HepG2 (cell line): ENCODE results near the gene SMIM1. TPM values are rescaled to one million over a fixed set of nuclear protein-coding genes. Genes with fewer than 3 reads are reported as not detected.

Experiments
- ADNP ChIP-seq: sonication (generic); formaldehyde crosslinking; IDR thresholded peaks from 2 replicates; pipeline ENCODE4 v1.4.0; 2020; ENCODE audit warnings: missing genetic modification reagents
- BHLHE40 ChIP-seq: IDR thresholded peaks from 2 replicates; pipeline ENCODE4 v1.6.1; 2011; ENCODE audit warnings: low read length, improper control_type of control experiment
- CC2D1A ChIP-seq: sonication (generic); formaldehyde crosslinking; IDR thresholded peaks from 2 replicates; pipeline ENCODE4 v1.8.1; 2023; ENCODE audit warnings: mild to moderate bottlenecking, missing genetic modification reagents
- CENPT ChIP-seq: sonication (generic); formaldehyde crosslinking; IDR thresholded peaks from 2 replicates; pipeline ENCODE4 v1.8.0; 2022; ENCODE audit warnings: low read depth, mild to moderate bottlenecking, moderate library complexity, missing genetic modification reagents
- DMAP1 ChIP-seq: IDR thresholded peaks from 2 replicates; pipeline ENCODE4 v1.6.1; 2016
- EED ChIP-seq: sonication (generic); formaldehyde crosslinking; IDR thresholded peaks from 2 replicates; pipeline ENCODE4 v1.5.0; 2020; ENCODE audit warnings: mild to moderate bottlenecking, missing genetic modification reagents
- GTF3A ChIP-seq: sonication (generic); formaldehyde crosslinking; conservative IDR thresholded peaks from 2 replicates; pipeline ENCODE4 v1.4.0; 2020; ENCODE audit warnings: mild to moderate bottlenecking, missing genetic modification reagents
- HDAC1 ChIP-seq: sonication (generic); formaldehyde crosslinking; IDR thresholded peaks from 2 replicates; pipeline ENCODE4 v1.5.1; 2020; ENCODE audit warnings: mild to moderate bottlenecking, missing genetic modification reagents
- HES4 ChIP-seq: sonication (generic); formaldehyde crosslinking; IDR thresholded peaks from 2 replicates; pipeline ENCODE4 v1.9.0; 2021; ENCODE audit warnings: mild to moderate bottlenecking, missing genetic modification reagents, borderline replicate concordance
- HOXA3 ChIP-seq: sonication (generic); formaldehyde crosslinking; IDR thresholded peaks from 2 replicates; pipeline ENCODE4 v1.5.0; 2020; ENCODE audit warnings: missing genetic modification reagents
- HOXD1 ChIP-seq: sonication (generic); formaldehyde crosslinking; IDR thresholded peaks from 2 replicates; pipeline ENCODE4 v1.5.0; 2020; ENCODE audit warnings: missing genetic modification reagents
- ISL2 ChIP-seq: sonication (generic); formaldehyde crosslinking; IDR thresholded peaks from 2 replicates; pipeline ENCODE4 v1.5.0; 2020; ENCODE audit warnings: missing genetic modification reagents
- KLF16 ChIP-seq, 2 experiments: sonication (generic) in 1 of 2; formaldehyde crosslinking in 1 of 2; IDR thresholded peaks; 2 replicates each; pipeline versions ENCODE4 v1.6.1 to v1.8.0; 2016 to 2023; ENCODE audit warnings: missing genetic modification reagents in 2 of 2, missing compliant biosample characterization in 1 of 2
- NFE2L1 ChIP-seq: sonication (generic); formaldehyde crosslinking; IDR thresholded peaks from 2 replicates; pipeline ENCODE4 v1.4.0; 2020; ENCODE audit warnings: missing genetic modification reagents, mild to moderate bottlenecking, borderline replicate concordance
- POLR2AphosphoS5 ChIP-seq: IDR thresholded peaks from 2 replicates; pipeline ENCODE4 v1.6.1; 2012; ENCODE audit warnings: low read depth, low read length
- RAD21 ChIP-seq: fragments of 450-650 bp; formaldehyde crosslinking; IDR thresholded peaks from 2 replicates; pipeline ENCODE4 v1.5.0; 2020; ENCODE audit warnings: mild to moderate bottlenecking
- SRSF9 ChIP-seq: fragments of 200-400 bp; formaldehyde crosslinking; IDR thresholded peaks from 2 replicates; pipeline ENCODE4 v1.6.1; 2018; ENCODE audit warnings: borderline replicate concordance, mild to moderate bottlenecking, low read depth, low read length; ENCODE audit not compliant: insufficient read depth, poor library complexity, severe bottlenecking
- TAF15 ChIP-seq: fragments of 200-400 bp; formaldehyde crosslinking; IDR thresholded peaks from one replicate; pipeline ENCODE4 v1.6.1; 2018; ENCODE audit warnings: mild to moderate bottlenecking, low read depth, low read length; ENCODE audit not compliant: poor library complexity, severe bottlenecking
- ZBTB7B ChIP-seq: sonication (generic); formaldehyde crosslinking; IDR thresholded peaks from 2 replicates; pipeline ENCODE4 v1.4.0; 2020; ENCODE audit warnings: missing genetic modification reagents
- ZMYM2 ChIP-seq: sonication (generic); formaldehyde crosslinking; IDR thresholded peaks from 2 replicates; pipeline ENCODE4 v1.8.0; 2022; ENCODE audit warnings: mild to moderate bottlenecking, missing genetic modification reagents
- ZNF230 ChIP-seq: sonication (generic); formaldehyde crosslinking; IDR thresholded peaks from 2 replicates; pipeline ENCODE4 v1.4.0; 2020; ENCODE audit warnings: mild to moderate bottlenecking, missing genetic modification reagents
- ZNF460 ChIP-seq: sonication (generic); formaldehyde crosslinking; IDR thresholded peaks from 2 replicates; pipeline ENCODE4 v1.5.1; 2020; ENCODE audit warnings: missing genetic modification reagents, mild to moderate bottlenecking, borderline replicate concordance
- ZNF562 ChIP-seq: sonication (generic); formaldehyde crosslinking; IDR thresholded peaks from 2 replicates; pipeline ENCODE4 v1.8.0; 2022; ENCODE audit warnings: missing genetic modification reagents, borderline replicate concordance
- ZNF761 ChIP-seq: sonication (generic); formaldehyde crosslinking; conservative IDR thresholded peaks from 2 replicates; pipeline ENCODE4 v1.4.0; 2020; ENCODE audit warnings: mild to moderate bottlenecking, missing genetic modification reagents
- polyA plus RNA-seq, 8 experiments: library from polyadenylated mRNA; depleted of rRNA in 3 of 8; stranded (reverse) in 7 of 8; unstranded in 1 of 8; fragments of >200 nt; fragmentation: Illumina TruSeq in 4 of 8; extraction: Trizol in 4 of 8; gene quantifications; 2 replicates each; pipeline versions ENCODE4 v1.2.1 to v1.2.3, GENCODE V29; 2011 to 2016; ENCODE audit warnings: low read depth in 4 of 8, missing spikeins in 1 of 8, mixed read lengths in 1 of 8; ENCODE audit not compliant: insufficient read depth in 1 of 8
- total RNA-seq, 5 experiments: library from RNA; depleted of rRNA; stranded (reverse); fragments of >200 nt; fragmentation: Illumina TruSeq; extraction: Trizol; gene quantifications; 2 replicates each; pipeline ENCODE4 v1.2.3, GENCODE V29; 2016; ENCODE audit warnings: low read depth in 1 of 5
- TF ChIP-seq, protein P1 (sequence below): sonication (generic); formaldehyde crosslinking; IDR thresholded peaks from 2 replicates; pipeline ENCODE4 v1.5.1; 2020; ENCODE audit warnings: missing genetic modification reagents, mild to moderate bottlenecking, borderline replicate concordance
- TF ChIP-seq, protein P2 (sequence below): sonication (generic); formaldehyde crosslinking; IDR thresholded peaks from 2 replicates; pipeline ENCODE4 v1.4.0; 2020; ENCODE audit warnings: missing genetic modification reagents, low read depth, mild to moderate bottlenecking, borderline replicate concordance
- TF ChIP-seq, protein P3 (sequence below): sonication (generic); formaldehyde crosslinking; IDR thresholded peaks from 2 replicates; pipeline ENCODE4 v1.9.0; 2021; ENCODE audit warnings: missing genetic modification reagents, mild to moderate bottlenecking, borderline replicate concordance

Gene SMIM1
- total and polyA plus RNA-seq, 2 of the 13 experiments (the other 11 are each of a cell fraction or from before 2014, with no cell fraction given): 12.4 to 56.3 TPM

DNA sequence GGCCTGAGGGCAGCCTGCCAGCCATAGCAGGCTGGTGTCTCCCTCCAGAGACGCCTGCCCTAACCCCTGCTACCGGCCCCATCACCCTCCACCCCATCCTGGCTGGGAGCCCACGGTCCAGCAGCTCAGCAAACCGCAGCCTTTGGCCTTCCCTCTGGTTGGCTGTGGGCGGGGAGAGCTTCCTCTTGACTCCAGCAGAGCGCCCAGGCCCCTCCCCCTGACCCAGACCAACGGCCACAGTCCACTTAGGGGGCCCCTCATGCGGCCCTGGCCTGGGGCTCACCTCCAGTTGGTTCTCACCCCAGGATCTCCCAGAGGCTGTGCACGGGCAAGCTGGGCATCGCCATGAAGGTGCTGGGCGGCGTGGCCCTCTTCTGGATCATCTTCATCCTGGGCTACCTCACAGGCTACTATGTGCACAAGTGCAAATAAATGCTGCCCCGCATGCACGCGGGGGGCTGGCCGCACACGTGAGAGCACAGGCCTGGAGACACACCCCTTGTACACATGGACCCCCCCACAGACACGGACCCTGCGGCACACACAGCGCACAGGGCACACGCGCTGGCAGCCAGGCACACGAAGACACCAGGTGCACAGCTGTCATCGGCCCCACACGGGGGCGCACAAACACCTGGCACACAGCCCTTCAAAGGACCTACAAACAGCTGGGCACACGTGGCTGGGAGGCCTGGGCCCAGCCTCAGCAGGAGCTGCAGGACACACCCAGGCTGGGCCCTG lies 3.1 kb downstream of the SMIM1 start (continued):
- peak; percentile 65 for TF ChIP-seq POLR2AphosphoS5
- TF ChIP-seq HDAC1: peak; percentile 82
- no peak for TF ChIP-seq KLF16 (CRISPR knock-in tag; IDR thresholded peaks at IDR 0.05)
- peak; percentile 85 for TF ChIP-seq DMAP1 (CRISPR knock-in tag)
- TF ChIP-seq HOXD1 (CRISPR knock-in tag): peak; percentile 41
- peak; percentile 81 for TF ChIP-seq ZNF761 (CRISPR knock-in tag)
- TF ChIP-seq, protein P1, sequence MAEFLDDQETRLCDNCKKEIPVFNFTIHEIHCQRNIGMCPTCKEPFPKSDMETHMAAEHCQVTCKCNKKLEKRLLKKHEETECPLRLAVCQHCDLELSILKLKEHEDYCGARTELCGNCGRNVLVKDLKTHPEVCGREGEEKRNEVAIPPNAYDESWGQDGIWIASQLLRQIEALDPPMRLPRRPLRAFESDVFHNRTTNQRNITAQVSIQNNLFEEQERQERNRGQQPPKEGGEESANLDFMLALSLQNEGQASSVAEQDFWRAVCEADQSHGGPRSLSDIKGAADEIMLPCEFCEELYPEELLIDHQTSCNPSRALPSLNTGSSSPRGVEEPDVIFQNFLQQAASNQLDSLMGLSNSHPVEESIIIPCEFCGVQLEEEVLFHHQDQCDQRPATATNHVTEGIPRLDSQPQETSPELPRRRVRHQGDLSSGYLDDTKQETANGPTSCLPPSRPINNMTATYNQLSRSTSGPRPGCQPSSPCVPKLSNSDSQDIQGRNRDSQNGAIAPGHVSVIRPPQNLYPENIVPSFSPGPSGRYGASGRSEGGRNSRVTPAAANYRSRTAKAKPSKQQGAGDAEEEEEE (CRISPR knock-in tag): no peak
- TF ChIP-seq HOXA3 (CRISPR knock-in tag): peak; percentile 79
- TF ChIP-seq, protein P2, sequence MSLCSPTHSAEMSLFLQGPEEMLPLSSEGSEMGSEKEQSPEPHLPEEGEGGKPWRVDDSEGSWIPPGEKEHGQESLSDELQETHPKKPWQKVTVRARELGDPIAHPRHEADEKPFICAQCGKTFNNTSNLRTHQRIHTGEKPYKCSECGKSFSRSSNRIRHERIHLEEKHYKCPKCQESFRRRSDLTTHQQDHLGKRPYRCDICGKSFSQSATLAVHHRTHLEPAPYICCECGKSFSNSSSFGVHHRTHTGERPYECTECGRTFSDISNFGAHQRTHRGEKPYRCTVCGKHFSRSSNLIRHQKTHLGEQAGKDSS (CRISPR knock-in tag): peak; percentile 43; the same call in 1 of the 2 replicates
- TF ChIP-seq RAD21: peak; percentile 80
- 0 out of 2 replicates have a peak, but pooled peaks have one; percentile 24 for TF ChIP-seq ZMYM2
- TF ChIP-seq BHLHE40: peak; percentile 79
- TF ChIP-seq HES4: peak; percentile 76
- peak; percentile 83; the same call in 1 of the 2 replicates for TF ChIP-seq ZNF460 (CRISPR knock-in tag)
- peak; percentile 73; the same call in 1 of the 2 replicates for TF ChIP-seq ZNF230 (CRISPR knock-in tag)
- no peak for TF ChIP-seq GTF3A
- TF ChIP-seq, protein P3, sequence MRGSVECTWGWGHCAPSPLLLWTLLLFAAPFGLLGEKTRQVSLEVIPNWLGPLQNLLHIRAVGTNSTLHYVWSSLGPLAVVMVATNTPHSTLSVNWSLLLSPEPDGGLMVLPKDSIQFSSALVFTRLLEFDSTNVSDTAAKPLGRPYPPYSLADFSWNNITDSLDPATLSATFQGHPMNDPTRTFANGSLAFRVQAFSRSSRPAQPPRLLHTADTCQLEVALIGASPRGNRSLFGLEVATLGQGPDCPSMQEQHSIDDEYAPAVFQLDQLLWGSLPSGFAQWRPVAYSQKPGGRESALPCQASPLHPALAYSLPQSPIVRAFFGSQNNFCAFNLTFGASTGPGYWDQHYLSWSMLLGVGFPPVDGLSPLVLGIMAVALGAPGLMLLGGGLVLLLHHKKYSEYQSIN (CRISPR knock-in tag): no peak
- TF ChIP-seq EED (CRISPR knock-in tag): peak; percentile 64; the same call in 1 of the 2 replicates
- no peak for TF ChIP-seq ZNF562 (CRISPR knock-in tag)
- TF ChIP-seq CC2D1A (CRISPR knock-in tag): no peak
- TF ChIP-seq ZBTB7B (CRISPR knock-in tag): peak; percentile 65
- 0 out of 2 replicates have a peak, but pooled peaks have one; percentile 47 for TF ChIP-seq NFE2L1 (CRISPR knock-in tag)
- no peak for TF ChIP-seq ADNP (CRISPR knock-in tag)
- peak; percentile 61 for TF ChIP-seq TAF15
- peak; percentile 41; the same call in 1 of the 2 replicates for TF ChIP-seq ISL2 (CRISPR knock-in tag)
- no peak for TF ChIP-seq SRSF9
- no peak for TF ChIP-seq CENPT (CRISPR knock-in tag)
